Measurements from ENCODE around the gene MMP28. TPM values are rescaled to one million over a fixed set of nuclear protein-coding genes. Genes with fewer than 3 reads are reported as not detected.

MMP28 gene
- total RNA-seq, 1 experiment from 2014 or later = 1.7 TPM

GRCh38 chr17:35804658-35805192, 9.3 kb upstream of the MMP28 start:
- in situ Hi-C loops (cut with HindIII; ENCODE audit: low pct_unique_long_range_greater_than_20kb, low sequenced_read_pairs) = no loop called here
- peak; percentile 77 for DNase-seq (ENCODE audit: low read depth)

- DNase-seq (ENCODE audit: low read depth) = no peak
- in situ Hi-C loops (cut with HindIII; ENCODE audit: low pct_unique_long_range_greater_than_20kb, low sequenced_read_pairs) = no loop called here
These were observed 6.3 kb upstream of the MMP28 start for GRCh38 chr17:35801583-35802224.

GRCh38 chr17:35799942-35800341, 4.5 kb upstream of the MMP28 start:
- peak; percentile 6 for DNase-seq (ENCODE audit: low read depth)
- in situ Hi-C loops (cut with HindIII; ENCODE audit: low pct_unique_long_range_greater_than_20kb, low sequenced_read_pairs) = no loop called here

- in situ Hi-C loops (cut with HindIII; ENCODE audit: low pct_unique_long_range_greater_than_20kb, low sequenced_read_pairs) = no loop called here
These were observed 2.5 kb upstream of the MMP28 start for GRCh38 chr17:35797918-35798317.

GRCh38 chr17:35797370-35797769, 1.9 kb upstream of the MMP28 start:
- in situ Hi-C loops (cut with HindIII; ENCODE audit: low pct_unique_long_range_greater_than_20kb, low sequenced_read_pairs) = no loop called here

More at GRCh38 chr17:35797918-35798317, 2.5 kb upstream of the MMP28 start:
- no peak for DNase-seq (ENCODE audit: low read depth)

GRCh38 chr17:35796942-35797341, 1.5 kb upstream of the MMP28 start:
- no peak for DNase-seq (ENCODE audit: low read depth)
- in situ Hi-C loops (cut with HindIII; ENCODE audit: low pct_unique_long_range_greater_than_20kb, low sequenced_read_pairs) = no loop called here

More at GRCh38 chr17:35797370-35797769, 1.9 kb upstream of the MMP28 start:
- no peak for DNase-seq (ENCODE audit: low read depth)

- in situ Hi-C loops (cut with HindIII; ENCODE audit: low pct_unique_long_range_greater_than_20kb, low sequenced_read_pairs) = no loop called here
These were observed 427 bp upstream of the MMP28 start for GRCh38 chr17:35795871-35796265.

GRCh38 chr17:35793257-35793656, 2.2 kb downstream of the MMP28 start:
- DNase-seq (ENCODE audit: low read depth) = no peak
- in situ Hi-C loops (cut with HindIII; ENCODE audit: low pct_unique_long_range_greater_than_20kb, low sequenced_read_pairs) = no loop called here

More at GRCh38 chr17:35795871-35796265, 427 bp upstream of the MMP28 start:
- no peak for DNase-seq (ENCODE audit: low read depth)

- no peak for DNase-seq (ENCODE audit: low read depth)
- in situ Hi-C loops (cut with HindIII; ENCODE audit: low pct_unique_long_range_greater_than_20kb, low sequenced_read_pairs) = no loop called here
These were observed 3.6 kb downstream of the MMP28 start for GRCh38 chr17:35791681-35792350.

- in situ Hi-C loops (cut with HindIII; ENCODE audit: low pct_unique_long_range_greater_than_20kb, low sequenced_read_pairs) = no loop called here
- no peak for DNase-seq (ENCODE audit: low read depth)
These were observed 4.6 kb downstream of the MMP28 start for GRCh38 chr17:35790841-35791240.

- DNase-seq (ENCODE audit: low read depth) = peak; percentile 35
- in situ Hi-C loops (cut with HindIII; ENCODE audit: low pct_unique_long_range_greater_than_20kb, low sequenced_read_pairs) = no loop called here
These were observed 6.7 kb downstream of the MMP28 start for GRCh38 chr17:35788477-35789368.

GRCh38 chr17:35786941-35787432, 8.5 kb downstream of the MMP28 start:
- DNase-seq (ENCODE audit: low read depth) = no peak
- in situ Hi-C loops (cut with HindIII; ENCODE audit: low pct_unique_long_range_greater_than_20kb, low sequenced_read_pairs) = no loop called here

GRCh38 chr17:35784895-35785294, 10.5 kb downstream of the MMP28 start:
- no peak for DNase-seq (ENCODE audit: low read depth)
- in situ Hi-C loops (cut with HindIII; ENCODE audit: low pct_unique_long_range_greater_than_20kb, low sequenced_read_pairs) = no loop called here

GRCh38 chr17:35780950-35781349, 14.5 kb downstream of the MMP28 start:
- DNase-seq (ENCODE audit: low read depth) = no peak
- in situ Hi-C loops (cut with HindIII; ENCODE audit: low pct_unique_long_range_greater_than_20kb, low sequenced_read_pairs) = no loop called here

GRCh38 chr17:35778641-35779196, 16.7 kb downstream of the MMP28 start:
- no peak for DNase-seq (ENCODE audit: low read depth)
- in situ Hi-C loops (cut with HindIII; ENCODE audit: low pct_unique_long_range_greater_than_20kb, low sequenced_read_pairs) = no loop called here

GRCh38 chr17:35775583-35775982, 19.9 kb downstream of the MMP28 start:
- in situ Hi-C loops (cut with HindIII; ENCODE audit: low pct_unique_long_range_greater_than_20kb, low sequenced_read_pairs) = no loop called here
- no peak for DNase-seq (ENCODE audit: low read depth)

- DNase-seq (ENCODE audit: low read depth) = no peak
- in situ Hi-C loops (cut with HindIII; ENCODE audit: low pct_unique_long_range_greater_than_20kb, low sequenced_read_pairs) = no loop called here
These were observed 20.4 kb downstream of the MMP28 start for GRCh38 chr17:35775039-35775438.

GRCh38 chr17:35774499-35774898, 20.9 kb downstream of the MMP28 start:
- in situ Hi-C loops (cut with HindIII; ENCODE audit: low pct_unique_long_range_greater_than_20kb, low sequenced_read_pairs) = no loop called here
- DNase-seq (ENCODE audit: low read depth) = no peak

Data from Caki2 (cell line).